Measurements from ENCODE around the gene FPGT. TPM values are rescaled to one million over a fixed set of nuclear protein-coding genes. Genes with fewer than 3 reads are reported as not detected.
"Not testable (repeated sequence)": the region's sequence is repeated elsewhere in the genome, so short reads cannot be mapped to it uniquely, and the experiment has no call there.

FPGT gene
- polyA plus RNA-seq (2013, experiment 1 of 2), result 4.2 TPM
- 3.9 TPM for polyA plus RNA-seq (2013, experiment 2 of 2)

DNA sequence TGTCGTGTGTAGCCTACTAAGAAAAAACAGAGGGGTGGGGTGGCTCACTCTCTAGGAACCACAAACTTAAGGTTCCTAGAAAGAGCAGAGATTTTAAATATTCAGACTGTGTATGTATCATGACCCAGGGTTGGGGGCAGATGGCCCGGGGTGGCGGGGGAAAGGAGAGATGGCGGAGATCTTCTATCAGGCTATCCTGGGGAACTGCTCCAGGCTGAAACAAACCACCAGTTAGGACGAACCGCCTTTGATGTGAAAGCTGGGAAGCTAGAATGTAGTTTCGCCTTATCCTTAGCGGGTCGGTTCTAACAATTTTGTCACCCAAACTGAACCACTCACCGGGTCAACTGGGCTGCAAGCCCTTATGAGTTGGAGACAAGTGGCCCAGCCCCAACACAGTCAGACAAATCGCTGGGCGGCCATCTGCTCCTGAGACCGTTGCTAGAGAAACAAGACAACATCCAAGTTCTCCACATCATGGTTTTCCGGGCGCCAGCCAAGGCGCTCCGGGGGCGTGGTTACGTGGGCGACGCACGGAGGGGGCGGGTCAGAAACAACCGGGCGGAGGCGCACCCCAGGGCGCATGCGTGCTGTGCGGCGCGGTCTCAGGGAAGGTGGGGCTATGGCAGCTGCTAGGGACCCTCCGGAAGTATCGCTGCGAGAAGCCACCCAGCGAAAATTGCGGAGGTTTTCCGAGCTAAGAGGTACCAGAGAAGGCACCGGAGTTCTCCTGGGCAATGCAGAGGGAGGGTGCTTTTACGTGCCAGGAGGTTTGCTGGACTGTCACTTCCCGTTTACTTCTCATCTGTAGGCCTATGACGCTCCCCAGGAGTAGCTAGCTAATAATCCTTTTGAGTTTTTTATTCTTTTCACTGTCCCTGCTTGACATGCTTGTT lies at the start of gene FPGT, which contains the start of gene LRRIQ3:
Gene FPGT (plus strand): TSS at position 586 of the 896 bp plus-strand sequence. CDS start 37 bp downstream, at position 623.
Gene LRRIQ3 (minus strand): TSS at position 520 of the 896 bp plus-strand sequence. CDS start 14,492 bp downstream, outside the sequence.
- H3K9me3 ChIP-seq (ENCODE audit: insufficient read depth, low read depth, low read length), result no peaks in the 10 kb centered on the region
- WGBS, result 40% methylated on average over 41 of the region's 41 CpGs
- peak within 1 kb of the TSS; percentile 77 for H3K9ac ChIP-seq (ENCODE audit: low read depth, low read length)
- H3K4me3 ChIP-seq (ENCODE audit: low read length), result peak within 1 kb of the TSS; percentile 91
- H3K36me3 ChIP-seq (ENCODE audit: insufficient read depth, low read length), result no peaks in the 10 kb centered on the region
- no peak within 1 kb of the TSS; the same call in 1 of the 2 replicates for H3K27ac ChIP-seq (ENCODE audit: low read depth, low read length)
- peaks cover 5% of the 10 kb centered on the region for H3K4me1 ChIP-seq (ENCODE audit: insufficient read depth, low read length)
- H3K27me3 ChIP-seq (ENCODE audit: insufficient read depth, low read length), result no peaks in the 10 kb centered on the region

DNA sequence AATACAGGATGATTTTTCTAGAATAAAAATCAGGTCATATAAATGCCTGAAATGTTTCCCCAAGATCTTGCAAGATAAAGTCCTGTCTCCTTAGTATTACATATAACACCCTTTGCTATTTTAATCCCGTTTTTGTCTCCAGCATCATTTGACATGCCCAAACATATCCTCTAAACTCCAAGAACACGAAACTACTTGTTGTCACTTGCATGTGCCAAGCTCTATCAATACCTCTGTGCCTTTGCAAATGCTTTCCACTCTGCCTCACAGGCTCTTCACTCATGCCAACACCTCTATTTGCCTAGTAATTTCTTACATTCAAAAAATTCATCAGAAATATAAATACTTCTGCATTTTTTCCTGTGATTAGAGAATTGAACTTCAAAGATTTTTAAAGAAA lies 38.0 kb upstream of the FPGT start:
- Histone ChIP-seq H3K27ac (ENCODE audit: low read depth, low read length) (no peak overlapping the region), H3K9ac (ENCODE audit: low read depth, low read length) (no peak overlapping the region)
- WGBS, result 93% methylated on average over 2 of the region's 2 CpGs

DNA sequence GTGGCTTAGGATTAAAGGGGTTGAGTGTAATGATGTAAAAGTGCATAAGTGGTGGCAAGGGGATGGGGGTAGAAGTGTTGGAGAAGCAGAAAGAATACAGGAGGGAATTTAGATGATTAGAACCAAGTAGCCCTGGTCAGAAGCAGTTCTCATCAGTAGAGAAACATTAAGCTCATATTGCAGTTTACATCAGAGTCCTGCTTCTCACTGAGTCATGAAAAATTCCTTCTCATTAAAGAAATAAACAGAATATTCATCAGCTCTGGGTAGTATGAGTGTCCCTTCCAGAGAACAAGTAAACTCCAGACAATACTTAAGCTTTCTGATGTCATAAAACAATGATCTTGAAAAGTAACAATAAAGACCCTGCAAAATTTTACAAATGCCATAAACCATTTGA lies 36.5 kb upstream of the FPGT start:
- Histone ChIP-seq H3K36me3 (ENCODE audit: insufficient read depth, low read length) (no peaks in the 10 kb centered on the region), H3K4me3 (ENCODE audit: low read length) (no peak overlapping the region)

More for the DNA sequence above, 38.0 kb upstream of the FPGT start:
- Histone ChIP-seq H3K4me3 (ENCODE audit: low read length) (no peak overlapping the region), H3K4me1 (ENCODE audit: insufficient read depth, low read length) (no peaks in the 10 kb centered on the region), H3K36me3 (ENCODE audit: insufficient read depth, low read length) (no peaks in the 10 kb centered on the region), H3K9me3 (ENCODE audit: insufficient read depth, low read depth, low read length) (no peaks in the 10 kb centered on the region), H3K27me3 (ENCODE audit: insufficient read depth, low read length) (no peaks in the 10 kb centered on the region)

DNA sequence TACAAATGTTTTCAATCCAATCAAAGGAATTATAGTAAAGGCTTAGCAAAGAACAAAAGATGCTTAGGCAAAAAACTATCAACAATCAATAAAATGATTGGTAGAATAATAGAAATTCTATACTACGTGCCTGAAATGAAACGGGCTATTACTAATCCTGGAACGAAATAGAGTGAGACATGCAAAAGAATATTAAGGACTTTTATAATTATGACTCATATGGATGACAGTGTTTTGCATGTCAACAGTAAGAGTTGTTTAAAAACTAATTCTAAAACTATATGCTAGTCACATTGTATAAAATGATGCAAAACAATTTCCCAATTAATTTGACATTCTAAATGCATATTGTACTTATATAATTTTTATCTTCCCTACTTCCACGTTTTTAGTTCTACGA lies 35.7 kb upstream of the FPGT start:
- Histone ChIP-seq H3K27me3 (ENCODE audit: insufficient read depth, low read length) (no peaks in the 10 kb centered on the region), H3K9me3 (ENCODE audit: insufficient read depth, low read depth, low read length) (no peaks in the 10 kb centered on the region), H3K4me1 (ENCODE audit: insufficient read depth, low read length) (no peaks in the 10 kb centered on the region), H3K9ac (ENCODE audit: low read depth, low read length) (no peak overlapping the region), H3K27ac (ENCODE audit: low read depth, low read length) (no peak overlapping the region), H3K4me3 (ENCODE audit: low read length) (no peak overlapping the region), H3K36me3 (ENCODE audit: insufficient read depth, low read length) (no peaks in the 10 kb centered on the region)
- 88% methylated on average over 3 of the region's 5 CpGs for WGBS

More for the DNA sequence above, 36.5 kb upstream of the FPGT start:
- no peaks in the 10 kb centered on the region for H3K27me3 ChIP-seq (ENCODE audit: insufficient read depth, low read length)
- H3K9ac ChIP-seq (ENCODE audit: low read depth, low read length), result no peak overlapping the region
- H3K9me3 ChIP-seq (ENCODE audit: insufficient read depth, low read depth, low read length), result no peaks in the 10 kb centered on the region
- no peak overlapping the region for H3K27ac ChIP-seq (ENCODE audit: low read depth, low read length)
- H3K4me1 ChIP-seq (ENCODE audit: insufficient read depth, low read length), result no peaks in the 10 kb centered on the region

DNA sequence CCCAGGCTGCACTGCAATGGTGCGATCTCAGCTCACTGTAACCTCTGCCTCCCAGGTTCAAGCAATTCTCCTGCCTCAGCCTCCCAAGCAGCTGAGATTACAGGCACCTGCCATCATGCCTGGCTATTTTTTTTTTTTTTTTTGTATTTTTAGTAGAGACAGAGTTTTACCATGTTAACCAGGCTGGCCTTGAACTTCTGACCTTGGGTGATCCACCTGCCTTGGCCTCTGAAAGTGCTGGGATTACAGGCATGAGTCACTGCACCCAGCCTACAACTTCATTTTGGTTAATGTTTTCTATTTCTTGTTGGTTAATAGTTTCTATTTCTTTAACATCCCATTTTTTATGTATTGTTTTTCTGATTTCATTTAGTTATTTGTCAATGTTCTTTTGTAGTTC lies 23.6 kb upstream of the FPGT start:
- H3K27ac ChIP-seq (ENCODE audit: low read depth, low read length); H3K27me3 ChIP-seq (ENCODE audit: insufficient read depth, low read length); H3K9ac ChIP-seq (ENCODE audit: low read depth, low read length); H3K9me3 ChIP-seq (ENCODE audit: insufficient read depth, low read depth, low read length); H3K4me1 ChIP-seq (ENCODE audit: insufficient read depth, low read length); H3K4me3 ChIP-seq (ENCODE audit: low read length); H3K36me3 ChIP-seq (ENCODE audit: insufficient read depth, low read length): not testable (repeated sequence)
- WGBS, result 94% methylated on average over 1 of the region's 1 CpG

DNA sequence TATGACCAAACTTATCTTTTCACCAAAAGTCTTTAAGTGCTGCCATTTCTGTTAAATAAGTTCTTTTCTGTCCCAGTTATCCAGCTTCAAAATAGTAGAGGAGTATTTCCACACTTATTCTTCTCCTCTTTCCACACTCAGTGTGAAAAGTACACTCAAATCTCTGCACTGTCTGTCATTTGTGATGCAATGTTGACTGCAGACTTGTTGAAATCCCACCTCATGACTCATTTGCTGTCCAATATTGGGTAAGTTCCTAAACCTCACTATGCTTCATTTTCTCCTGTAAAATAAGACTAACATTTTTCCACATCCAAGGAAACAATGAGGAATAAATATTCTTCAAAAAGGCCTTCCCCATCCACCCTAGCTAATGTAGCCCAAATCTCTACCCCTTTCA lies 17.6 kb upstream of the FPGT start:
- H3K9ac ChIP-seq (ENCODE audit: low read depth, low read length), result no peak overlapping the region
- no peaks in the 10 kb centered on the region for H3K27me3 ChIP-seq (ENCODE audit: insufficient read depth, low read length)
- H3K4me3 ChIP-seq (ENCODE audit: low read length), result no peak overlapping the region
- no peaks in the 10 kb centered on the region for H3K36me3 ChIP-seq (ENCODE audit: insufficient read depth, low read length)
- no peaks in the 10 kb centered on the region for H3K9me3 ChIP-seq (ENCODE audit: insufficient read depth, low read depth, low read length)
- no peak overlapping the region for H3K27ac ChIP-seq (ENCODE audit: low read depth, low read length)
- H3K4me1 ChIP-seq (ENCODE audit: insufficient read depth, low read length), result no peaks in the 10 kb centered on the region

DNA sequence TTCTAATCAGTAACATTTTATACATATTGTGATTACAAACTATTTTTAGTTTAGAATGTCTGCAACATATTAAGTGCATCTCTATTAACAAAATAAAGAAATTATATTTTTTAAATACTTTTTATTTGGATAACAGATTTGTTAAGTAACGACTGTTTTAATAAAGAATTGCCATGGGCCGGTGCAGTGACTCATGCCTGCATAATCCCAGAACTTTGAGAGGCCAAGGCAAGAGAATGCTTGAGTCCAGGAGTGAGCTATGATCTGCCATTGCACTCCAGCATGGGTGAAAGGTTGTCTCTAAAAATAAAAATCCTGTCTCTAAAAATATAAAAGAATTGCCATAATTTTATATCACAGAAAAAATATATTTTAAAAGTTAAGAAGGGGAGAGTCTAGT lies 4.1 kb upstream of the FPGT start:
- H3K9ac ChIP-seq (ENCODE audit: low read depth, low read length), result no peak overlapping the region
- H3K9me3 ChIP-seq (ENCODE audit: insufficient read depth, low read depth, low read length), result no peaks in the 10 kb centered on the region
- 85% methylated on average over 2 of the region's 2 CpGs for WGBS
- H3K27ac ChIP-seq (ENCODE audit: low read depth, low read length), result no peak overlapping the region
- H3K4me1 ChIP-seq (ENCODE audit: insufficient read depth, low read length), result peaks cover 4% of the 10 kb centered on the region
- no peak overlapping the region for H3K4me3 ChIP-seq (ENCODE audit: low read length)
- H3K36me3 ChIP-seq (ENCODE audit: insufficient read depth, low read length), result no peaks in the 10 kb centered on the region
- no peaks in the 10 kb centered on the region for H3K27me3 ChIP-seq (ENCODE audit: insufficient read depth, low read length)

DNA sequence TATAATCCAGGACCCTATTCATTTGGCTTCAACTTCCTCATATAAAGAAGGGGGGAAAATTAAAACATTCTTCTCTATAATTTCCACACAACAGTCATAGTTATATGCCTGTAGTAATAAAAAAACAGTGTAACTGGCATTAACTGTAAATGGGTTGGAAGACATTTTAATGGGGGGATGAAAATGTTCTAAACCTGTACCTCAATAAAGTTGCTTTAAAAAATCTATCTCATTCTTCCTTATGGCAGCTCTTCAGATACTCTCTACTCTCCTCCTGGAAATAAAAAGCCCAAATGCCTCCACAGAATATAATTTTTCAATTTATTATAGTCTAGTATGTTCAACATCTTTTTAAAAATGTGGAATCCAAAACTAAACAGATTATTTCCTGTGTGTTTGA lies 2.7 kb upstream of the FPGT start:
- Histone ChIP-seq H3K4me3 (ENCODE audit: low read length) (no peak overlapping the region), H3K27me3 (ENCODE audit: insufficient read depth, low read length) (no peaks in the 10 kb centered on the region), H3K27ac (ENCODE audit: low read depth, low read length) (no peak overlapping the region), H3K4me1 (ENCODE audit: insufficient read depth, low read length) (peaks cover 5% of the 10 kb centered on the region), H3K9me3 (ENCODE audit: insufficient read depth, low read depth, low read length) (no peaks in the 10 kb centered on the region), H3K36me3 (ENCODE audit: insufficient read depth, low read length) (no peaks in the 10 kb centered on the region), H3K9ac (ENCODE audit: low read depth, low read length) (no peak overlapping the region)

DNA sequence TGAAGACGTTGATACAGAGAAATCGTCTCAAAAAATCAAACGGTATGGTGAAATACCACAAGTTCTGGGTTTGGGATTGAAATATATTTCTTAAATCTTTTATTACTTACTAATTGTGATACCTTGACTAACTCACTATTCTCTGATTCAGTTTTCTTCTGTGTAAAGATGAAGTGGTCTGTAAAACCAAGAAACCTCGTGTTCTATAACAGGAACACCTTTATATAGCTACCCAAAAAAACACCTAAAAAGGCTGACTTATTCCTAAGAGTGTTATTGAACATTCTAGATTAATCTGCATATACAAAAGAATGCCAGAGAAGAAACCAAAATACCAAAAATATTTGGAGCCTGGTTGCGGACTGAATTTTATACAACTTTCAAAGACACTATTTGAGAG lies 787 bp upstream of the FPGT start:
- no peaks in the 10 kb centered on the region for H3K36me3 ChIP-seq (ENCODE audit: insufficient read depth, low read length)

DNA sequence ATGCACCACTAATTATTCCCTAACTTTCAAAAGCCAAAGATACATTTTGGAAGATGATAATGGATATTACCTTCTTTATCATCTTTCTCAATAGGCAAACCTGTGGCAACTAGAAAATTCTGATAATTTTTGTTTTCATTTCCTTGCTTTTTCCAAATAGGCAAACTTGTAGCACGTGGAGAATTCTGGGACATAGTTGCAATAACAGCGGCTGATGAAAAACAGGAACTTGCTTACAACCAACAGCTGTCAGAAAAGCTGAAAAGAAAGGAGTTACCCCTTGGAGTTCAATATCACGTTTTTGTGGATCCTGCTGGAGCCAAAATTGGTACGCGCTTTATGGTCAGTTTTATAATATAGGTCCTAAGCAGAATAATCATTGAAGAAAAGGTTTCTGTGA lies 1.5 kb downstream of the FPGT start:
- Histone ChIP-seq H3K27ac (ENCODE audit: low read depth, low read length) (no peak overlapping the region), H3K36me3 (ENCODE audit: insufficient read depth, low read length) (no peaks in the 10 kb centered on the region), H3K4me1 (ENCODE audit: insufficient read depth, low read length) (peaks cover 5% of the 10 kb centered on the region), H3K9me3 (ENCODE audit: insufficient read depth, low read depth, low read length) (no peaks in the 10 kb centered on the region), H3K4me3 (ENCODE audit: low read length) (no peak overlapping the region), H3K27me3 (ENCODE audit: insufficient read depth, low read length) (no peaks in the 10 kb centered on the region), H3K9ac (ENCODE audit: low read depth, low read length) (no peak overlapping the region)
- 93% methylated on average over 5 of the region's 5 CpGs for WGBS

More for the DNA sequence above, 787 bp upstream of the FPGT start:
- Histone ChIP-seq H3K4me1 (ENCODE audit: insufficient read depth, low read length) (peaks cover 5% of the 10 kb centered on the region), H3K4me3 (ENCODE audit: low read length) (peak overlapping the region; percentile 91), H3K9me3 (ENCODE audit: insufficient read depth, low read depth, low read length) (no peaks in the 10 kb centered on the region), H3K27me3 (ENCODE audit: insufficient read depth, low read length) (no peaks in the 10 kb centered on the region), H3K27ac (ENCODE audit: low read depth, low read length) (no peak overlapping the region), H3K9ac (ENCODE audit: low read depth, low read length) (no peak overlapping the region)
- 100% methylated on average over 4 of the region's 5 CpGs for whole genome bisulfite sequencing

DNA sequence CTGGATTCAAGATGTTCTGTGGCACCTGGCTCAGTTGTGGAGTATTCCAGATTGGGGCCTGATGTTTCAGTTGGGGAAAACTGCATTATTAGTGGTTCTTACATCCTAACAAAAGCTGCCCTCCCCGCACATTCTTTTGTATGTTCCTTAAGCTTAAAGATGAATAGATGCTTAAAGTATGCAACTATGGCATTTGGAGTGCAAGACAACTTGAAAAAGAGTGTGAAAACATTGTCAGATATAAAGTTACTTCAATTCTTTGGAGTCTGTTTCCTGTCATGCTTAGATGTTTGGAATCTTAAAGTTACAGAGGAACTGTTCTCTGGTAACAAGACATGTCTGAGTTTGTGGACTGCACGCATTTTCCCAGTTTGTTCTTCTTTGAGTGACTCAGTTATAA lies 7.2 kb downstream of the FPGT start:
- H3K4me3 ChIP-seq (ENCODE audit: low read length), result no peak overlapping the region
- no peak overlapping the region for H3K27ac ChIP-seq (ENCODE audit: low read depth, low read length)
- no peaks in the 10 kb centered on the region for H3K27me3 ChIP-seq (ENCODE audit: insufficient read depth, low read length)
- H3K9me3 ChIP-seq (ENCODE audit: insufficient read depth, low read depth, low read length), result no peaks in the 10 kb centered on the region
- no peaks in the 10 kb centered on the region for H3K4me1 ChIP-seq (ENCODE audit: insufficient read depth, low read length)
- no peaks in the 10 kb centered on the region for H3K36me3 ChIP-seq (ENCODE audit: insufficient read depth, low read length)
- 91% methylated on average over 2 of the region's 2 CpGs for WGBS
- no peak overlapping the region for H3K9ac ChIP-seq (ENCODE audit: low read depth, low read length)

Measured in HUES64 (cell line).